HUES48 (cell line): Measurements from ENCODE around the gene PLAC1.

Experiments
- H3K27ac ChIP-seq: one replicate; pipeline ENCODE4 v1.7.0; 2013; ENCODE audit warnings: low read depth, low read length, inconsistent platforms
- H3K27me3 ChIP-seq: 2 replicates; pipeline ENCODE4 v1.6.1; 2013; ENCODE audit warnings: mild to moderate bottlenecking, low read length; ENCODE audit not compliant: control insufficient read depth, insufficient read depth
- H3K36me3 ChIP-seq: 2 replicates; pipeline ENCODE4 v1.6.1; 2013; ENCODE audit warnings: low read length; ENCODE audit not compliant: control insufficient read depth, insufficient read depth
- H3K4me1 ChIP-seq: 2 replicates; pipeline ENCODE4 v1.6.1; 2013; ENCODE audit warnings: mild to moderate bottlenecking, low read length; ENCODE audit not compliant: control insufficient read depth, insufficient read depth
- H3K4me3 ChIP-seq: 2 replicates; pipeline ENCODE4 v1.5.1; 2013; ENCODE audit warnings: mild to moderate bottlenecking, low read depth, low read length
- H3K9ac ChIP-seq: 2 replicates; pipeline ENCODE4 v1.6.1; 2013; ENCODE audit warnings: mild to moderate bottlenecking, low read depth, low read length, moderate library complexity
- H3K9me3 ChIP-seq: 2 replicates; pipeline ENCODE4 v1.6.1; 2013; ENCODE audit warnings: low read length; ENCODE audit not compliant: control insufficient read depth, insufficient read depth

Gene PLAC1

GRCh38 chrX:134588806-134589205 lies 69.5 kb downstream of the PLAC1 start:
- no peaks in the 10 kb centered on the region for H3K9me3 ChIP-seq
- H3K9ac ChIP-seq: no peak overlapping the region
- 0 out of 2 replicates have a peak, but pooled peaks cover 3% of the 10 kb centered on the region for H3K4me1 ChIP-seq
- H3K27ac ChIP-seq: no peak overlapping the region
- H3K27me3 ChIP-seq: peaks cover 8% of the 10 kb centered on the region
- H3K4me3 ChIP-seq: no peak overlapping the region
- H3K36me3 ChIP-seq: no peaks in the 10 kb centered on the region

- Histone ChIP-seq H3K9me3 (no peaks in the 10 kb centered on the region), H3K4me3 (no peak overlapping the region), H3K27ac (no peak overlapping the region), H3K27me3 (peaks cover 7% of the 10 kb centered on the region), H3K36me3 (no peaks in the 10 kb centered on the region), H3K9ac (no peak overlapping the region), H3K4me1 (0 out of 2 replicates have a peak, but pooled peaks cover 3% of the 10 kb centered on the region)
These were observed 77.4 kb downstream of the PLAC1 start for GRCh38 chrX:134580907-134581306.

- Histone ChIP-seq H3K27ac (no peak overlapping the region), H3K36me3 (no peaks in the 10 kb centered on the region), H3K4me3 (no peak overlapping the region), H3K9me3 (no peaks in the 10 kb centered on the region), H3K9ac (no peak overlapping the region), H3K4me1 (peaks cover 27% of the 10 kb centered on the region), H3K27me3 (peaks cover 12% of the 10 kb centered on the region; the same call in 1 of the 2 replicates)
These were observed 84.6 kb downstream of the PLAC1 start for GRCh38 chrX:134573683-134574035.

- peaks cover 12% of the 10 kb centered on the region; the same call in 1 of the 2 replicates for H3K27me3 ChIP-seq
- peaks cover 31% of the 10 kb centered on the region for H3K4me1 ChIP-seq
- H3K27ac ChIP-seq: no peak overlapping the region
- no peaks in the 10 kb centered on the region for H3K36me3 ChIP-seq
- H3K9me3 ChIP-seq: no peaks in the 10 kb centered on the region
- no peak overlapping the region for H3K4me3 ChIP-seq
- H3K9ac ChIP-seq: no peak overlapping the region
These were observed 85.2 kb downstream of the PLAC1 start for GRCh38 chrX:134572816-134573682.

GRCh38 chrX:134571796-134572195 lies 86.5 kb downstream of the PLAC1 start:
- H3K4me1 ChIP-seq: peaks cover 31% of the 10 kb centered on the region

GRCh38 chrX:134570899-134571298 lies 87.4 kb downstream of the PLAC1 start:
- Histone ChIP-seq H3K4me3 (no peak overlapping the region), H3K9me3 (no peaks in the 10 kb centered on the region), H3K27ac (no peak overlapping the region), H3K36me3 (no peaks in the 10 kb centered on the region), H3K4me1 (peaks cover 31% of the 10 kb centered on the region), H3K9ac (no peak overlapping the region), H3K27me3 (peaks cover 12% of the 10 kb centered on the region; the same call in 1 of the 2 replicates)

More at GRCh38 chrX:134571796-134572195, 86.5 kb downstream of the PLAC1 start:
- Histone ChIP-seq H3K9me3 (no peaks in the 10 kb centered on the region), H3K4me3 (no peak overlapping the region), H3K27ac (no peak overlapping the region), H3K36me3 (no peaks in the 10 kb centered on the region), H3K27me3 (peaks cover 12% of the 10 kb centered on the region; the same call in 1 of the 2 replicates), H3K9ac (no peak overlapping the region)

- H3K27ac ChIP-seq: no peak overlapping the region
- no peak overlapping the region for H3K4me3 ChIP-seq
- H3K27me3 ChIP-seq: peaks cover 12% of the 10 kb centered on the region; the same call in 1 of the 2 replicates
- H3K9ac ChIP-seq: no peak overlapping the region
- no peaks in the 10 kb centered on the region for H3K36me3 ChIP-seq
- no peaks in the 10 kb centered on the region for H3K9me3 ChIP-seq
- peaks cover 31% of the 10 kb centered on the region for H3K4me1 ChIP-seq
These were observed 87.8 kb downstream of the PLAC1 start for GRCh38 chrX:134570509-134570846.

GRCh38 chrX:134569306-134569705 lies 89.0 kb downstream of the PLAC1 start:
- peaks cover 31% of the 10 kb centered on the region for H3K4me1 ChIP-seq
- H3K27me3 ChIP-seq: peaks cover 12% of the 10 kb centered on the region; the same call in 1 of the 2 replicates
- H3K9ac ChIP-seq: no peak overlapping the region
- H3K4me3 ChIP-seq: no peak overlapping the region
- H3K9me3 ChIP-seq: no peaks in the 10 kb centered on the region
- H3K27ac ChIP-seq: no peak overlapping the region
- H3K36me3 ChIP-seq: no peaks in the 10 kb centered on the region

GRCh38 chrX:134568285-134569016 lies 89.8 kb downstream of the PLAC1 start:
- H3K27ac ChIP-seq: peak overlapping the region; percentile 33
- no peaks in the 10 kb centered on the region for H3K9me3 ChIP-seq
- H3K9ac ChIP-seq: no peak overlapping the region
- H3K36me3 ChIP-seq: no peaks in the 10 kb centered on the region
- no peak overlapping the region for H3K4me3 ChIP-seq
- H3K4me1 ChIP-seq: peaks cover 31% of the 10 kb centered on the region
- H3K27me3 ChIP-seq: peaks cover 12% of the 10 kb centered on the region; the same call in 1 of the 2 replicates

- no peak overlapping the region for H3K27ac ChIP-seq
- H3K36me3 ChIP-seq: no peaks in the 10 kb centered on the region
- 0 out of 2 replicates have a peak, but pooled peaks cover 4% of the 10 kb centered on the region for H3K27me3 ChIP-seq
- peaks cover 22% of the 10 kb centered on the region; the same call in 1 of the 2 replicates for H3K4me1 ChIP-seq
- no peaks in the 10 kb centered on the region for H3K9me3 ChIP-seq
- no peak overlapping the region for H3K9ac ChIP-seq
- no peak overlapping the region for H3K4me3 ChIP-seq
These were observed 91.8 kb downstream of the PLAC1 start for GRCh38 chrX:134566506-134566905.

GRCh38 chrX:134562002-134562401 lies 96.3 kb downstream of the PLAC1 start:
- Histone ChIP-seq H3K9me3 (no peaks in the 10 kb centered on the region), H3K4me1 (peaks cover 14% of the 10 kb centered on the region), H3K27ac (no peak overlapping the region), H3K9ac (no peak overlapping the region), H3K4me3 (no peak overlapping the region), H3K27me3 (peaks cover 7% of the 10 kb centered on the region; the same call in 1 of the 2 replicates), H3K36me3 (no peaks in the 10 kb centered on the region)
